Peyer's patch (tissue), 4 donors: ENCODE data around the gene SYT14. TPM values are rescaled to one million over a fixed set of nuclear protein-coding genes. Genes with fewer than 3 reads are reported as not detected.
"Not testable (repeated sequence)": the region's sequence is repeated elsewhere in the genome, so short reads cannot be mapped to it uniquely, and the experiment has no call there.

Experiments
- DNase-seq, 3 donors: peaks; one replicate each; pipeline ENCODE4 v3.0.0-alpha.2; 2017 to 2019
- H3K27ac ChIP-seq, 4 donors: fragments of 200-600 bp; sonication (generic); one replicate each; pipeline ENCODE4 v1.5.1; 2016 to 2019
- H3K27me3 ChIP-seq, 2 donors: fragments of 200-600 bp; sonication (generic); one replicate each; pipeline ENCODE4 v1.5.1; 2019
- H3K36me3 ChIP-seq, 3 donors: fragments of 200-600 bp; sonication (generic); one replicate each; pipeline ENCODE4 v1.5.1; 2016 to 2019
- H3K4me1 ChIP-seq, 4 donors: fragments of 200-600 bp; sonication (generic); one replicate each; pipeline ENCODE4 v1.5.1; 2016 to 2019
- H3K4me3 ChIP-seq, 4 donors: fragments of 200-600 bp; sonication (generic); 1 replicate in 3 of 4; 2 replicates in 1 of 4; pipeline ENCODE4 v1.5.1; 2016 to 2019; ENCODE audit warnings: mild to moderate bottlenecking in 1 of 4
- H3K9me3 ChIP-seq, 4 donors: fragments of 200-600 bp; sonication (generic); one replicate each; pipeline ENCODE4 v1.5.1; 2016 to 2019; ENCODE audit warnings: mild to moderate bottlenecking in 1 of 4
- CTCF ChIP-seq, 6 experiments: fragments of 450-650 bp in 4 of 6; fragments of 200-600 bp in 2 of 6; sonication (generic) in 1 of 6; IDR thresholded peaks; one replicate each; pipeline ENCODE4 v1.5.1; 2017 to 2019; ENCODE audit warnings: antibody characterized with exemption in 6 of 6, mild to moderate bottlenecking in 3 of 6, moderate library complexity in 1 of 6
- POLR2A ChIP-seq, 2 donors: fragments of 450-650 bp; IDR thresholded peaks; one replicate each; pipeline ENCODE4 v1.5.1; 2017; ENCODE audit warnings: antibody characterized with exemption in 2 of 2, mild to moderate bottlenecking in 2 of 2, moderate library complexity in 2 of 2
- total RNA-seq, 4 donors: library from RNA; depleted of rRNA; stranded (reverse); fragments of >200 nt; gene quantifications; one replicate each; pipeline ENCODE4 v1.1.0, GENCODE V29; 2016

Gene SYT14
- total RNA-seq, 4 donors from 2014 or later = 0.27 to 0.83 TPM; not detected in 2

GRCh38 chr1:209895709-209896108 lies 42.3 kb upstream of the SYT14 start:
- Histone ChIP-seq H3K27ac (no peak overlapping the region), H3K9me3 (no peaks in the 10 kb centered on the region), H3K27me3 (no peaks in the 10 kb centered on the region), H3K36me3 (no peaks in the 10 kb centered on the region), H3K4me3 (no peak overlapping the region), H3K4me1 (no peaks in the 10 kb centered on the region)
- TF ChIP-seq POLR2A (IDR thresholded peaks at IDR 0.05) (no peak), CTCF (IDR thresholded peaks at IDR 0.05) (no peak)
- DNase-seq = no peak

- no peaks in the 10 kb centered on the region for H3K27me3 ChIP-seq
- H3K4me3 ChIP-seq = no peak overlapping the region
- H3K36me3 ChIP-seq = no peaks in the 10 kb centered on the region
- H3K27ac ChIP-seq = no peak overlapping the region
- no peak for DNase-seq
- H3K4me1 ChIP-seq = no peaks in the 10 kb centered on the region
- H3K9me3 ChIP-seq = no peaks in the 10 kb centered on the region
- TF ChIP-seq CTCF (IDR thresholded peaks at IDR 0.05) (no peak), POLR2A (IDR thresholded peaks at IDR 0.05) (no peak)
Observed at GRCh38 chr1:209896346-209896745, 41.7 kb upstream of the SYT14 start.

GRCh38 chr1:209898271-209898670 lies 39.7 kb upstream of the SYT14 start:
- not testable (repeated sequence) for H3K27ac ChIP-seq, DNase-seq, H3K4me1 ChIP-seq, H3K4me3 ChIP-seq, H3K36me3 ChIP-seq, H3K27me3 ChIP-seq, H3K9me3 ChIP-seq

GRCh38 chr1:209898851-209899250 lies 39.2 kb upstream of the SYT14 start:
- not testable (repeated sequence) for H3K4me3 ChIP-seq, H3K4me1 ChIP-seq, H3K27me3 ChIP-seq, H3K36me3 ChIP-seq, H3K9me3 ChIP-seq, H3K27ac ChIP-seq, DNase-seq

- H3K27ac ChIP-seq = no peak overlapping the region
- no peak for DNase-seq
- TF ChIP-seq CTCF (IDR thresholded peaks at IDR 0.05) (no peak), POLR2A (IDR thresholded peaks at IDR 0.05) (no peak)
- no peaks in the 10 kb centered on the region for H3K36me3 ChIP-seq
- no peak overlapping the region for H3K4me3 ChIP-seq
- H3K27me3 ChIP-seq = no peaks in the 10 kb centered on the region
- H3K4me1 ChIP-seq = no peaks in the 10 kb centered on the region
- H3K9me3 ChIP-seq = no peaks in the 10 kb centered on the region
Observed at GRCh38 chr1:209899948-209900347, 38.1 kb upstream of the SYT14 start.

- DNase-seq = no peak
- no peaks in the 10 kb centered on the region for H3K36me3 ChIP-seq
- H3K4me3 ChIP-seq = no peak overlapping the region
- H3K9me3 ChIP-seq = no peaks in the 10 kb centered on the region
- H3K27me3 ChIP-seq = no peaks in the 10 kb centered on the region
- H3K27ac ChIP-seq = no peak overlapping the region
- no peaks in the 10 kb centered on the region for H3K4me1 ChIP-seq
- TF ChIP-seq POLR2A (IDR thresholded peaks at IDR 0.05) (no peak), CTCF (IDR thresholded peaks at IDR 0.05) (no peak)
Observed at GRCh38 chr1:209900734-209901133, 37.3 kb upstream of the SYT14 start.

- no peaks in the 10 kb centered on the region for H3K4me1 ChIP-seq
- no peak overlapping the region for H3K4me3 ChIP-seq
- H3K9me3 ChIP-seq = no peaks in the 10 kb centered on the region
- H3K27me3 ChIP-seq = no peaks in the 10 kb centered on the region
- no peak for DNase-seq
- no peak overlapping the region for H3K27ac ChIP-seq
- no peaks in the 10 kb centered on the region for H3K36me3 ChIP-seq
- TF ChIP-seq CTCF (IDR thresholded peaks at IDR 0.05) (no peak), POLR2A (IDR thresholded peaks at IDR 0.05) (no peak)
Observed at GRCh38 chr1:209901211-209901610, 36.8 kb upstream of the SYT14 start.

GRCh38 chr1:209904774-209905173 lies 33.2 kb upstream of the SYT14 start:
- H3K4me3 ChIP-seq, H3K9me3 ChIP-seq, H3K27me3 ChIP-seq, DNase-seq, H3K4me1 ChIP-seq, H3K27ac ChIP-seq, H3K36me3 ChIP-seq: not testable (repeated sequence)
